HepG2 (cell line): ENCODE data around the gene HSPA1A. TPM values are rescaled to one million over a fixed set of nuclear protein-coding genes. Genes with fewer than 3 reads are reported as not detected.

Experiments used
- STAG1 ChIP-seq: sonication (generic); formaldehyde crosslinking; IDR thresholded peaks from 2 replicates; pipeline ENCODE4 v1.4.0; 2020; ENCODE audit warnings: missing genetic modification reagents
- TBP ChIP-seq: sonication (generic); formaldehyde crosslinking; IDR thresholded peaks from 2 replicates; pipeline ENCODE4 v1.5.0; 2020; ENCODE audit warnings: missing genetic modification reagents
- ZNF235 ChIP-seq: sonication (generic); formaldehyde crosslinking; IDR thresholded peaks from 2 replicates; pipeline ENCODE4 v1.8.1; 2023; ENCODE audit warnings: mild to moderate bottlenecking, missing genetic modification reagents, borderline replicate concordance
- ZNF326 ChIP-seq: sonication (generic); formaldehyde crosslinking; IDR thresholded peaks from 2 replicates; pipeline ENCODE4 v1.4.0; 2020; ENCODE audit warnings: missing genetic modification reagents, borderline replicate concordance
- ZNF567 ChIP-seq: sonication (generic); formaldehyde crosslinking; IDR thresholded peaks from 2 replicates; pipeline ENCODE4 v1.8.1; 2023; ENCODE audit warnings: mild to moderate bottlenecking, missing genetic modification reagents, borderline replicate concordance
- ZNF772 ChIP-seq: sonication (generic); formaldehyde crosslinking; IDR thresholded peaks from 2 replicates; pipeline ENCODE4 v1.5.0; 2020; ENCODE audit warnings: mild to moderate bottlenecking, missing genetic modification reagents
- ZNF790 ChIP-seq: sonication (generic); formaldehyde crosslinking; IDR thresholded peaks from 2 replicates; pipeline ENCODE4 v1.8.0; 2022; ENCODE audit warnings: missing genetic modification reagents, mild to moderate bottlenecking, borderline replicate concordance
- ZNF83 ChIP-seq: sonication (generic); formaldehyde crosslinking; IDR thresholded peaks from 2 replicates; pipeline ENCODE4 v1.4.0; 2020; ENCODE audit warnings: missing genetic modification reagents, mild to moderate bottlenecking, borderline replicate concordance
- ZNF850 ChIP-seq: sonication (generic); formaldehyde crosslinking; conservative IDR thresholded peaks from 2 replicates; pipeline ENCODE4 v1.9.0; 2021; ENCODE audit warnings: mild to moderate bottlenecking, missing genetic modification reagents
- polyA plus RNA-seq, 8 experiments: library from polyadenylated mRNA; depleted of rRNA in 3 of 8; stranded (reverse) in 7 of 8; unstranded in 1 of 8; fragments of >200 nt; fragmentation: Illumina TruSeq in 4 of 8; extraction: Trizol in 4 of 8; gene quantifications; 2 replicates each; pipeline versions ENCODE4 v1.2.1 to v1.2.3, GENCODE V29; 2011 to 2016; ENCODE audit warnings: low read depth in 4 of 8, missing spikeins in 1 of 8, mixed read lengths in 1 of 8; ENCODE audit not compliant: insufficient read depth in 1 of 8
- total RNA-seq, 5 experiments: library from RNA; depleted of rRNA; stranded (reverse); fragments of >200 nt; fragmentation: Illumina TruSeq; extraction: Trizol; gene quantifications; 2 replicates each; pipeline ENCODE4 v1.2.3, GENCODE V29; 2016; ENCODE audit warnings: low read depth in 1 of 5
- TF ChIP-seq, protein P1 (sequence below): sonication (generic); formaldehyde crosslinking; IDR thresholded peaks from 2 replicates; pipeline ENCODE4 v1.8.0; 2023; ENCODE audit warnings: mild to moderate bottlenecking, missing genetic modification reagents
- TF ChIP-seq, protein P2 (sequence below): sonication (generic); formaldehyde crosslinking; IDR thresholded peaks from 2 replicates; pipeline ENCODE4 v1.5.1; 2020; ENCODE audit warnings: mild to moderate bottlenecking, missing genetic modification reagents, moderate library complexity
- TF ChIP-seq, protein P3 (sequence below): IDR thresholded peaks from 2 replicates; pipeline ENCODE4 v1.6.1; 2016

Gene HSPA1A
- total and polyA plus RNA-seq, 2 of the 13 experiments (the other 11 are each of a cell fraction or from before 2014, with no cell fraction given), result 44.5 to 85.0 TPM

DNA sequence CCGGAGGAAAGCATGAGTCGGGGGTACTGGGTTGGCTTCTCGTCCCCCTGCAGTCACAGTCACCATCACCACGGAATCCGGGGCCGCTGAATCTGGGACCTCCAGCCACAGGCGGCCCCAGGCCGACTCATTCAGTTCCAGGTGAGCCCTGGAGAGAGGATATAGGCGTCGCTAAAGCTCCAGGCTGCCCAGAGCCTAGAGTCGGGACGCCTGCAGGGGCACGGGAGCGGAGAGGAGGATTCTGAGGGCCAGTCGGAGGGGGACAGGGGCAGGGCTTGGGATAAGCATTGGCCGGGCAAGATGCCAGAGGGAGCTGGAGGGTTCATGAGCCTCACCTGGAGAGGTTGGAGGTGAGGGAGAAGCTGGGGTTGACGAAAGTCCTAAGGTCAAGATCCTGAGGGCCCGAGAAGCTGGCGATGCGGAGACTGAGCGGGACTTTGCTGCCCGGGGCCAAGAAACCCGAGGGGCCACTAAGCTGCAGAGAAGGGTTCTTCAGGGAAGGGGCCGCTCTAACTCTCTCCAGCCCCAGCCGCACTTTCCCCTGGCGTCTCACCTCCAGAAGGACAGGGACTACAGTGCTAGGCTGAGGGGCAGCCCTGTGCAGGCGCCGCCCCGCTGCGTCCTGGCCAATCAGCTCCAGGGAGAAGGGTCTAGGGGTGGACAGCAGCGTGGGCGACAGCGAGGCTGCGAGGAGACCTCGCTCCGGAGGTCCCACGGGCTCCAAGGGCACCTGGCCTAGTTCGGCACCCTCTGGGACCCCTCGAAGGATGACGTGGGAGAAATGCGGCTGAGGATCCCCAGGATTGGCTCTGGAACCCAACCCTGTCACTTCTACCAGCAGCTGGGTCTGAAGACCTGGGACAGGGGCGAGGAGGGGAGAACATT is 49.2 kb upstream of the HSPA1A start (continued):
- TF ChIP-seq, protein P1, sequence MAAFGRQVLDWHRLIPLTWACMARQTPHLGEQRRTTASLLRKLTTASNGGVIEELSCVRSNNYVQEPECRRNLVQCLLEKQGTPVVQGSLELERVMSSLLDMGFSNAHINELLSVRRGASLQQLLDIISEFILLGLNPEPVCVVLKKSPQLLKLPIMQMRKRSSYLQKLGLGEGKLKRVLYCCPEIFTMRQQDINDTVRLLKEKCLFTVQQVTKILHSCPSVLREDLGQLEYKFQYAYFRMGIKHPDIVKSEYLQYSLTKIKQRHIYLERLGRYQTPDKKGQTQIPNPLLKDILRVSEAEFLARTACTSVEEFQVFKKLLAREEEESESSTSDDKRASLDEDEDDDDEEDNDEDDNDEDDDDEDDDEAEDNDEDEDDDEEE (CRISPR knock-in tag), result peak; percentile 71; the same call in 1 of the 2 replicates
- TF ChIP-seq ZNF83 (CRISPR knock-in tag) (no peak), ZNF567 (CRISPR knock-in tag) (0 out of 2 replicates have a peak, but pooled peaks have one; percentile 79), ZNF326 (CRISPR knock-in tag) (no peak), STAG1 (CRISPR knock-in tag) (peak; percentile 32; the same call in 1 of the 2 replicates), TBP (CRISPR knock-in tag) (no peak), ZNF772 (CRISPR knock-in tag) (no peak), ZNF790 (CRISPR knock-in tag) (no peak; the same call in 1 of the 2 replicates), ZNF850 (no peak), ZNF235 (CRISPR knock-in tag) (peak; percentile 92; the same call in 1 of the 2 replicates)
- TF ChIP-seq, protein P2, sequence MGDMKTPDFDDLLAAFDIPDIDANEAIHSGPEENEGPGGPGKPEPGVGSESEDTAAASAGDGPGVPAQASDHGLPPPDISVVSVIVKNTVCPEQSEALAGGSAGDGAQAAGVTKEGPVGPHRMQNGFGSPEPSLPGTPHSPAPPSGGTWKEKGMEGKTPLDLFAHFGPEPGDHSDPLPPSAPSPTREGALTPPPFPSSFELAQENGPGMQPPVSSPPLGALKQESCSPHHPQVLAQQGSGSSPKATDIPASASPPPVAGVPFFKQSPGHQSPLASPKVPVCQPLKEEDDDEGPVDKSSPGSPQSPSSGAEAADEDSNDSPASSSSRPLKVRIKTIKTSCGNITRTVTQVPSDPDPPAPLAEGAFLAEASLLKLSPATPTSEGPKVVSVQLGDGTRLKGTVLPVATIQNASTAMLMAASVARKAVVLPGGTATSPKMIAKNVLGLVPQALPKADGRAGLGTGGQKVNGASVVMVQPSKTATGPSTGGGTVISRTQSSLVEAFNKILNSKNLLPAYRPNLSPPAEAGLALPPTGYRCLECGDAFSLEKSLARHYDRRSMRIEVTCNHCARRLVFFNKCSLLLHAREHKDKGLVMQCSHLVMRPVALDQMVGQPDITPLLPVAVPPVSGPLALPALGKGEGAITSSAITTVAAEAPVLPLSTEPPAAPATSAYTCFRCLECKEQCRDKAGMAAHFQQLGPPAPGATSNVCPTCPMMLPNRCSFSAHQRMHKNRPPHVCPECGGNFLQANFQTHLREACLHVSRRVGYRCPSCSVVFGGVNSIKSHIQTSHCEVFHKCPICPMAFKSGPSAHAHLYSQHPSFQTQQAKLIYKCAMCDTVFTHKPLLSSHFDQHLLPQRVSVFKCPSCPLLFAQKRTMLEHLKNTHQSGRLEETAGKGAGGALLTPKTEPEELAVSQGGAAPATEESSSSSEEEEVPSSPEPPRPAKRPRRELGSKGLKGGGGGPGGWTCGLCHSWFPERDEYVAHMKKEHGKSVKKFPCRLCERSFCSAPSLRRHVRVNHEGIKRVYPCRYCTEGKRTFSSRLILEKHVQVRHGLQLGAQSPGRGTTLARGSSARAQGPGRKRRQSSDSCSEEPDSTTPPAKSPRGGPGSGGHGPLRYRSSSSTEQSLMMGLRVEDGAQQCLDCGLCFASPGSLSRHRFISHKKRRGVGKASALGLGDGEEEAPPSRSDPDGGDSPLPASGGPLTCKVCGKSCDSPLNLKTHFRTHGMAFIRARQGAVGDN (CRISPR knock-in tag), result peak; percentile 97
- TF ChIP-seq, protein P3, sequence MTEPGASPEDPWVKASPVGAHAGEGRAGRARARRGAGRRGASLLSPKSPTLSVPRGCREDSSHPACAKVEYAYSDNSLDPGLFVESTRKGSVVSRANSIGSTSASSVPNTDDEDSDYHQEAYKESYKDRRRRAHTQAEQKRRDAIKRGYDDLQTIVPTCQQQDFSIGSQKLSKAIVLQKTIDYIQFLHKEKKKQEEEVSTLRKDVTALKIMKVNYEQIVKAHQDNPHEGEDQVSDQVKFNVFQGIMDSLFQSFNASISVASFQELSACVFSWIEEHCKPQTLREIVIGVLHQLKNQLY, result no peak; the same call in 1 of the 2 replicates
